Esophagus squamous epithelium (tissue), 5 donors: ENCODE results near the gene HMG20A. TPM values are rescaled to one million over a fixed set of nuclear protein-coding genes. Genes with fewer than 3 reads are reported as not detected.
A peak's percentile ranks its signal among the peaks of the same experiment; 100 is the strongest.

Experiments used
- DNase-seq: peaks from one replicate; lab custom pipeline; 2025; lab: John Stamatoyannopoulos, UW
- H3K27ac ChIP-seq, 4 donors: fragments of 200-600 bp; sonication (generic); one replicate each; pipeline ENCODE4 v1.5.1; 2016 to 2019; ENCODE audit warnings: mild to moderate bottlenecking in 1 of 4
- H3K27me3 ChIP-seq, 4 donors: fragments of 200-600 bp; sonication (generic); 1 replicate in 3 of 4; 2 replicates in 1 of 4; pipeline versions ENCODE4 v1.5.1 to v1.6.0; 2017 to 2021; ENCODE audit warnings: antibody characterized with exemption in 1 of 4
- H3K36me3 ChIP-seq, 3 donors: fragments of 200-600 bp; sonication (generic); one replicate each; pipeline ENCODE4 v1.5.1; 2016 to 2019
- H3K4me1 ChIP-seq, 3 donors: fragments of 200-600 bp; sonication (generic); one replicate each; pipeline ENCODE4 v1.5.1; 2017 to 2019
- H3K4me3 ChIP-seq, 4 donors: fragments of 200-600 bp; sonication (generic); 1 replicate in 3 of 4; 2 replicates in 1 of 4; pipeline ENCODE4 v1.5.1; 2016 to 2019; ENCODE audit warnings: mild to moderate bottlenecking in 2 of 4, moderate library complexity in 1 of 4
- H3K9me3 ChIP-seq, 3 donors: fragments of 200-600 bp; sonication (generic); one replicate each; pipeline ENCODE4 v1.5.1; 2016 to 2019
- CTCF ChIP-seq, 6 experiments: fragments of 450-650 bp in 4 of 6; fragments of 200-600 bp in 2 of 6; sonication (generic) in 2 of 6; IDR thresholded peaks; one replicate each; pipeline ENCODE4 v1.5.1; 2016 to 2019; ENCODE audit warnings: antibody characterized with exemption in 6 of 6, mild to moderate bottlenecking in 4 of 6, moderate library complexity in 4 of 6
- POLR2A ChIP-seq, 4 donors: fragments of 450-650 bp; IDR thresholded peaks; one replicate each; pipeline ENCODE4 v1.6.1; 2017; ENCODE audit warnings: antibody characterized with exemption in 4 of 4, mild to moderate bottlenecking in 4 of 4, moderate library complexity in 3 of 4
- WGBS, 2 donors: methylation state at CpG; one replicate each; pipeline ENCODE4 v1.1.5; 2018; 5-methylcytosine and 5-hydroxymethylcytosine counted together
- intact Hi-C: fragments of 100-400 bp; cut with DNase I; formaldehyde crosslinking; loops from one replicate; pipeline ENCODE4 v1.15.0; 2022
- total RNA-seq, 4 donors: library from RNA; depleted of rRNA; stranded (reverse); fragments of >200 nt; gene quantifications; one replicate each; pipeline ENCODE4 v1.1.0, GENCODE V29; 2016
- donor health status: DM: yes; HTN: yes; CAD: no.

HMG20A gene
- total RNA-seq, 4 donors from 2014 or later, result 7.9 to 22.7 (median 12.9) TPM

- no peak overlapping the region for H3K27ac ChIP-seq
- no peak overlapping the region for H3K4me3 ChIP-seq
- no peaks in the 10 kb centered on the region for H3K36me3 ChIP-seq
- H3K4me1 ChIP-seq, result no peaks in the 10 kb centered on the region
- no peak for DNase-seq
- H3K27me3 ChIP-seq, result no peaks in the 10 kb centered on the region
- no peaks in the 10 kb centered on the region for H3K9me3 ChIP-seq
- intact Hi-C loops, result no loop called here
- WGBS, 2 donors, result 100% methylated on average over 4 of the region's 6 CpGs; no CpG with 5 or more reads in 1 of the 2 donors
- TF ChIP-seq CTCF (IDR thresholded peaks at IDR 0.05), result no peak
- no peak for TF ChIP-seq POLR2A (IDR thresholded peaks at IDR 0.05)
These were observed 97.8 kb downstream of the HMG20A start for GRCh38 chr15:77518458-77518857.

GRCh38 chr15:77519540-77519939 lies 98.9 kb downstream of the HMG20A start:
- H3K4me3 ChIP-seq, result no peak overlapping the region
- DNase-seq, result no peak
- 47 to 66% methylated on average over 3 of the region's 3 CpGs for WGBS, 2 donors

DNA sequence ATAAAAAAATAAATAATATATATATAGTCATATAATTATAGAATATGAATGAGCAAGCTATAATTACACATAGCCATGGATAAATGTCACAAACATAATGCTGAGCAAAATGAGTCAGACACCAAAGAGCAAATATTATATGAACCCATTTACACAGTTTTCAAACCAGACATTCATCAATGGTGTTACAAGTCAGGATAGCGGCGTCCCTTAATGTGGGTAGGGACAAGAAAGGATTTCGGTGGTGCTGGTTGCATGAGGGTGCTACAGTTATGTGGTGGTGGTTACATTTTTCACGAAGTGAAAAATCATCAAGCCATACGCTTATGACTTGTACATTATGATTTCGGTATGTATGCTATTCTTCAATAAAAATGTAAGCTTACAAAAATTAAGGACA lies 100.5 kb downstream of the HMG20A start:
- intact Hi-C loops, result no loop called here
- Histone ChIP-seq H3K27me3 (no peaks in the 10 kb centered on the region), H3K27ac (no peak overlapping the region), H3K36me3 (no peaks in the 10 kb centered on the region), H3K4me3 (no peak overlapping the region), H3K4me1 (peaks cover 0 to 4% (median 0%) of the 10 kb centered on the region in 3 donors), H3K9me3 (no peaks in the 10 kb centered on the region)
- TF ChIP-seq POLR2A (IDR thresholded peaks at IDR 0.05), result no peak
- TF ChIP-seq CTCF (IDR thresholded peaks at IDR 0.05), result no peak
- no peak for DNase-seq
- WGBS, 2 donors, result 82 to 92% methylated on average over 6 of the region's 6 CpGs

More at GRCh38 chr15:77519540-77519939, 98.9 kb downstream of the HMG20A start:
- intact Hi-C loops, result no loop called here
- H3K4me1 ChIP-seq, result no peaks in the 10 kb centered on the region
- H3K9me3 ChIP-seq, result no peaks in the 10 kb centered on the region
- TF ChIP-seq CTCF (IDR thresholded peaks at IDR 0.05), result no peak
- no peak for TF ChIP-seq POLR2A (IDR thresholded peaks at IDR 0.05)
- H3K27ac ChIP-seq, result no peak overlapping the region
- no peaks in the 10 kb centered on the region for H3K36me3 ChIP-seq
- no peaks in the 10 kb centered on the region for H3K27me3 ChIP-seq

- intact Hi-C loops, result no loop called here
- Histone ChIP-seq H3K36me3 (no peaks in the 10 kb centered on the region), H3K27me3 (no peaks in the 10 kb centered on the region), H3K4me1 (peaks cover 6 to 26% (median 13%) of the 10 kb centered on the region in 3 donors), H3K27ac (no peak overlapping the region), H3K4me3 (no peak overlapping the region), H3K9me3 (no peaks in the 10 kb centered on the region)
- DNase-seq, result no peak
- WGBS, 2 donors, result 61% methylated on average over 3 of the region's 6 CpGs; no CpG with 5 or more reads in 1 of the 2 donors
- TF ChIP-seq CTCF (IDR thresholded peaks at IDR 0.05), result no peak
- no peak for TF ChIP-seq POLR2A (IDR thresholded peaks at IDR 0.05)
These were observed 104.7 kb downstream of the HMG20A start for GRCh38 chr15:77525400-77525811.

- Histone ChIP-seq H3K4me1 (peaks cover 6 to 26% (median 13%) of the 10 kb centered on the region in 3 donors), H3K36me3 (no peaks in the 10 kb centered on the region), H3K27ac (peak overlapping the region in 1 of 4 donors; percentile 39), H3K9me3 (no peaks in the 10 kb centered on the region), H3K4me3 (no peak overlapping the region), H3K27me3 (no peaks in the 10 kb centered on the region)
- no peak for TF ChIP-seq CTCF (IDR thresholded peaks at IDR 0.05)
- TF ChIP-seq POLR2A (IDR thresholded peaks at IDR 0.05), result no peak
- no peak for DNase-seq
- 88 to 89% methylated on average over 4 to 7 of the region's 11 CpGs for WGBS, 2 donors
- intact Hi-C loops, result no loop called here
These were observed 105.4 kb downstream of the HMG20A start for GRCh38 chr15:77525907-77526594.
